Middle frontal gyrus (tissue), 1 donor: ENCODE measurements around the gene CDC27.
A peak's percentile ranks its signal among the peaks of the same experiment; 100 is the strongest.
"Not testable (repeated sequence)": the region's sequence is repeated elsewhere in the genome, so short reads cannot be mapped to it uniquely, and the experiment has no call there.

Experiments used
- DNase-seq: peaks from one replicate; pipeline ENCODE4 v3.0.0-alpha.2; 2015; ENCODE audit warnings: low spot score; ENCODE audit errors: extremely low spot score

The CDC27 gene, protein sequence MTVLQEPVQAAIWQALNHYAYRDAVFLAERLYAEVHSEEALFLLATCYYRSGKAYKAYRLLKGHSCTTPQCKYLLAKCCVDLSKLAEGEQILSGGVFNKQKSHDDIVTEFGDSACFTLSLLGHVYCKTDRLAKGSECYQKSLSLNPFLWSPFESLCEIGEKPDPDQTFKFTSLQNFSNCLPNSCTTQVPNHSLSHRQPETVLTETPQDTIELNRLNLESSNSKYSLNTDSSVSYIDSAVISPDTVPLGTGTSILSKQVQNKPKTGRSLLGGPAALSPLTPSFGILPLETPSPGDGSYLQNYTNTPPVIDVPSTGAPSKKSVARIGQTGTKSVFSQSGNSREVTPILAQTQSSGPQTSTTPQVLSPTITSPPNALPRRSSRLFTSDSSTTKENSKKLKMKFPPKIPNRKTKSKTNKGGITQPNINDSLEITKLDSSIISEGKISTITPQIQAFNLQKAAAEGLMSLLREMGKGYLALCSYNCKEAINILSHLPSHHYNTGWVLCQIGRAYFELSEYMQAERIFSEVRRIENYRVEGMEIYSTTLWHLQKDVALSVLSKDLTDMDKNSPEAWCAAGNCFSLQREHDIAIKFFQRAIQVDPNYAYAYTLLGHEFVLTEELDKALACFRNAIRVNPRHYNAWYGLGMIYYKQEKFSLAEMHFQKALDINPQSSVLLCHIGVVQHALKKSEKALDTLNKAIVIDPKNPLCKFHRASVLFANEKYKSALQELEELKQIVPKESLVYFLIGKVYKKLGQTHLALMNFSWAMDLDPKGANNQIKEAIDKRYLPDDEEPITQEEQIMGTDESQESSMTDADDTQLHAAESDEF

DNA sequence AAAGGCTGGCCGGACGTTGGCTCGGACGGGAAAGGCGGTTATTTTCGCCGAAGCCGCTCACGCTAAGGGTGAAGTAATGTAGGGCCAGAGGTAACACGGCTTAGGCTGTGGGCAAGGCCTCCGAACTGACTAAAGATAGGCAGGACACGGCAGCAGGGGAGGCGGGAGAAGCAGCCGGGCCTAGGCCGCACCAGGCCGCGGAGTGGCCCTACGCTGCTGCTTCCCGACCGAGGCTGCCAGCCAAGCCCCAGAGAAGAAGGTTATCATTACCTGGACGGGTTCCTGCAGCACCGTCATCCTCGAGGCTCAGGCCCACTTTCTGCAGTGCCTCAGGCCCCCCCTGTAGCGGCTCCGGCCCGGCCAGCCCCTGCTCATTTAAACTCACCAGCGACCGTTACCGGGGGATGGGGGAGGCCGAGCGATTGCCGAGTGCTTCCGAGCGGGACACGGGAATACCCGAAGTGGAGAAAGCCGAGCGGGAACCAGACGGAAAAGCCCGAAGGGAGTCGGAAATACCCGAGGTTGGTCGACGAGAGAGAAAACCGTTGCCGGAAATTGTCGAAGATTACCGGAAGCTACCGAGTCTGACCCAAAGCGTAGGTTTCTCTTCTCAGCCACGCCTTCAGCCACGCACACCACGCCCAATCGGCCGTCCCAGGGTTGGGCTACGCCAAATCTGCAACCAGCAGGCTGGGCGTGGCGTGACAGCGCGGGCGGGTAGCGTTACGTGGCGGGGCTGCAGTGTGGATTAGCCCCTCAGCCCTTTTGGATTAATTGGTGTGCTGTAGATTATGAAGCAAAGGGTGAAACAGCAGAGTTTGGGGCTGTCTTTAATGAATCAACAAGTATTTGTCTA is at the start of gene CDC27:
Gene CDC27, minus strand, starts transcription at position 420 of the 856 bp plus-strand sequence. Its CDS starts 123 bp downstream, at position 297.
- peak; percentile 97 for DNase-seq

DNA sequence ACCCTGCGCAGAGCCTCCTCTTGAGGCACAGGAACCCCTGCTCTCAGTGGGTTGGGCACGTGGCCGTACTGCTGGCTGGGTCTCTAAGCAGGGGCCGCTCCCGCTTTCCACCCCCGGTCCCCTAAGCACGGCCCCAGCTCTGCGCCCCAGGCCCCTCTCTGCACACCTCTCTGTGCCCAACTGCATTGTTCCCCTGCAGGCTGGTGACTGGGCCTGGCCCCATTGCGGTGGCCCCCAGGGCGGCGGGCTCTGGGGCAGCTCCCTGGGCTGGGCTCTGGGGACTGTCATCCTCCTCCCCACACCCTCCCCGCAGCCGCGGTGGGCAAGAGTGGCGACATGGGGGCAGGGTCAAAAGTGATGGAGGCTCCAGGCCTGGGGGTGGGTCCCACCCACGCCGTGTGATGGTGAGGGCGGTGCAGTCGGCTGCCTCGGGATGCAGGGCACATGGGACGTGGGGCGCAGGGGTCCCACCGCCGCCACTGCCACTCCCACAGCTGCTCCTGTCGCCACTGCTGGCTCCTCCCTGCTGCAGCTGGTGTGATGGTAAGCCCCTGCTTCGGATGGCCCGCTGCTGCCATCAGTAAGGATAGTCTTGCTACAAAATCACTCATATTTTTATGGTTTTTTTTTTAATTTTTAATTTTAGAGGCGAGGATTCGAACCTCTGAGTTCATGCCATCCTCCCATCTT is 49.4 kb upstream of the CDC27 start:
- DNase-seq = no peak

DNA sequence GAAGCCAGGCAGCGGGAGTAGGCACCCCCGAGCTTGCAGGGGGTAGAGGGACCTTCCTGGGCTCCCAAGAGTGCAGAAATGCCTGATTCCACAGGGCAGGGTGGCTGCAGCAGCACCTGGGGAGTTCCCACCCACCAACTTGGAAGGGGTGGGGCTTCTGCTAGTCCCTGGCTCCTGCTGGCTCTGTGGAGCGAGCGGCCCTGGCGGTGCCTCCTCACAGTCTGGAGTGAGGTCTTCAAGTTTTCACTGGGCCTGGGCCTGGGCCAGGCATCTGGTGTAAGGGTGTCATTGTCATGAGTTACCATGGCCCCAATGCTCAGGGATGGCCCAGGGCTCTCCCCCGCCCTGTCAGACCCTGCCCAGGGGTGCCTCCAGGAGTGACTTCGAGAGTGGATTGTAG is 48.7 kb upstream of the CDC27 start:
- DNase-seq = no peak

DNA sequence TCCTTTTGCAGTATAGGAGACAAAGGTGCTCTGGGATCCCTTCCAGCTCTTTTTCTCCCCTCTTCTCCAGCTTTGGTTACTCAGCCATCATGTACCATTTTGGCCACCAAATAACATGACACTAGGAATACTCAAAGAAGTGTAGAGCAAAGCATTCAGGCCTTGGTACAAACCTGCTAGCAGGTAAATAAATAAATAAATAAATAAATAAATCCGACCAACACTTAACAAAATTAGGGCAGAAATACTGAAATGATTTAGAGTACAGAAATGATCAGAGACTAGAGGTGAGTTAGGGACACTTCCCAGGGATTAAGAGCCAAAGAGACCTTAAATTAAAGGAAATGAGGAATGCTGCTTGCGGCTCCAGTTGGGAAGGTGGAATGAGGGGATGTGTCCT is 46.8 kb upstream of the CDC27 start:
- no peak for DNase-seq

DNA sequence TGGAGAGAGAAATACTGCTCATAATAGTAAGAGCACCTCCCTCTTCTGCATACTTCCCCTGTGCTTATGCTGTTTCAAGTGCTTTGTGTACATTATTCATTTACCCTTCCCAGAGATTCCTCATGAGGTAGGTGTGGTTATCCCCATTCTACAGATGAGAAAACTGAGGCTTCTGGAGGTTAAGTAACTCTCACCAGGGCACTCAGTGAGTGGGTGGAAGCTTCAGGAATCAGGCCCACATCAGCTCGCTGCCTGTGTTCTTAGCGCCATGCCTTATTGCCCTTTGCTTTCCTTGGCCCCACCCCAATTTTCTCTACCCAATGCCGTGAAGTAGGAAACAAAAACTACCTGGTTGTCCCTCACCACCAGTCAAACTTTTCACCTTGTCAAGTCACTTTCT is 46.4 kb upstream of the CDC27 start:
- no peak for DNase-seq

DNA sequence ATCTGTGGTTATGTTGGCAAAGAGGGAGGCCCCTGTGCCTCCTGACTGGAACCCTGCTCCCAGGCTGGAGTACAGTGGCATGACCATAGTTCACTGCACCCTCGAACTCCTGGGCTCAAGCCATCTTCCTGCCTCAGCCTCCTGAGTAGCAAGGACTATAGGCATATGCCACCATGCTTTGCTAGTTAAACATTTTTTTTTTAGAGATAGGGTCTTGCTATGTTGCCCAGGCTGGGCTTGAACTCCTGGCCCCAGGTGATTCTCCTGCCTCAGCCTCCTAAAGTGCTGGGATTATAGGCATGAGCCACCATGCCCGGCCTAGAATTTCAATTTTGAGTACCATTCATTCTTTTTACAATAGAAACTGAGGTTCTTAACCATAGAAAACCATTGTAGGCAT is 43.4 kb upstream of the CDC27 start:
- no peak for DNase-seq

DNA sequence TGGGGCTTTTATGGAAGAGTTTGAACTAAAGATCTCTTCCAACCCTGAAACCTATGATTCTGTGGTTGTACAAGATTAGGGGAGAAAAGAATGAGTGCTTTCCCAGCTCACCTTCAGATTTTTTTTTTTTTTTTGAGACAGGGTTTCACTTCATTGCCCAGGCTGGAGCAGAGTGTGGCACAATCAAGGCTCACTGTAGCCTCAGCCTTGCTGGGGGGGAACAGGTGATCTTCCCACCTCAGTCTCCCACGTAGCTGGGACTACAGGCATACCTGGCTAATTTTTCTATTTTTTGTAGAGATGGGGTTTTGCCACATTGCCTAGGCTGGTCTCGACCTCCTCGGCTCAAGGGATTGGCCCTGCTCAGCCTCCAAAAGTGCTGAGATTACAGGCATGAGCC is 42.8 kb upstream of the CDC27 start:
- DNase-seq = no peak

DNA sequence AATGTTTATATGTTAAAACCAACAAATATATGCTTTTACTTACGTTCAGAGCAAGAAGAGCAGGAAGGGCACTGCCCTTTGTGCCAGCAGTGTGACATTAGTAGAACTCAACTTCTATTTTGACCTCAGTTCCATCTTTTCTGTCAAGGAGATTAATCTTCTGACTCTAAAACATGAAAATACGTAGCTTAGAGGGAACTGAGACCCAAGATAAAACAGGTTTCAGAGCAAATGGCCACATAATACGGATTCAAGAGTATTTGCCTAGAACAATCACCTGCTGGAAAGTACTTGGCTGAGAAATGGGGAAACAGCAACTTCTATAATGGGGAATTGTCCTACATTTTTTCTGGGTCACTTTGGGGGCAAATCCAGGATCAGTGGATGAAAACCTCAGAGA is 42.2 kb upstream of the CDC27 start:
- DNase-seq = no peak

DNA sequence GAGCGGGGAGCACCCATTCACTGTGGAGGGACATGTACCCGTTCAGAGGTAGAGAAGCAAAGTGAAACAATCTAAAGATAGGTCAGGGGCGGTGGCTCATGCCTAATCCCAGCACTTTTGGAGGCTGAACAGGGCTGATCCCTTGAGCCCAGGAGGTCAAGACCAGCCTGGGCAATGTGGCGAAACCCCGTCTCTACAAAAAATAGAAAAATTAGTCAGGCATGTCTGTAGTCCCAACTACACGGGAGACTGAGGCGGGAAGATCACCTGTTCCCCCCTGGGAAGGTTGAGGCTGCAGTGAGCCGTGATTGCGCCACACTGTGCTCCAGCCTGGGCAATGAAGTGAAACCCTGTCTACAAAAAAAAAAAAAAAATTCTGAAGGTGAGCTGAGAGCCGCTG is 41.8 kb upstream of the CDC27 start:
- no peak for DNase-seq

DNA sequence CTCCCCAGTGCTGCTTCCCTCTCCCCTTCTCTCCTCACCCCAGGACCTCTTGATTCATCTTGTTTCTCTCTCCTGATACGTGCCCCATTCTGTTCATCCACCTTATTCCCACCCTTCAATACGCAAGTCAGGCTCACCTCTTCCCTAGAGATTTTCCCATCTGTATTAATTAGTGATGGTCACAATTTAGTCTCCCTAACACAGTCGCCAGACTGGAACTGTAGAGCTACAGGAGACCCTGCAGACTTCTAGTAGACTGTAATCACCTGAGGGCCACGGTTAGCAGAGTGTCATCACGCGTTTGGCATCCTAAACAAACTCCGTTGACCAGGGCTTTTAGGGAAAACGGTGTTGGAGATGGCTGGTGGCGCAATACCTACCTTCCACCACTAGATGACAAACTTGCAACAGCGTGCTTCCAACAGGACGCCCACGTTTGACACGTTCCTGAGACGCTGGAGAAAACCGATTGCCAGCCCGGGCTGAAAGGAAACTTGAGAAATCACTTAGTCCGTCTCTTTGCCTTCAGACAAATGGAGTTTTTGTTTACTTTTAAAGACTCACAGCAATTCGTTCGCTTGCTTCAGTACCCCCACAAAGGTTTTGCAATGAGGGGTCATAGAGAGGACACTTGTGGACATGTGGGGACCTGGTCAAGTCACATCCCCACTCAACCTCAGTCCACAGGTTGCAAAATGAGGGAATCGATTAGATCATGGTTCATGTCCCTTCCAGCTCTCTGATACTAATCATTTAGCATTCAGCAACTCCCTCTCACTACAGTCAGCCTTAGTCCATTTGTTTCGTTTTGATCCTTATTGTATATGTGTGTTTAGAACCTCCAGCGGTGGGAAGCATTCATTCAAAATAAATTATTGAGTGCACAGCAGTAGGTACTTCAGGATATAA is 40.7 kb upstream of the CDC27 start:
- peak; percentile 80 for DNase-seq

DNA sequence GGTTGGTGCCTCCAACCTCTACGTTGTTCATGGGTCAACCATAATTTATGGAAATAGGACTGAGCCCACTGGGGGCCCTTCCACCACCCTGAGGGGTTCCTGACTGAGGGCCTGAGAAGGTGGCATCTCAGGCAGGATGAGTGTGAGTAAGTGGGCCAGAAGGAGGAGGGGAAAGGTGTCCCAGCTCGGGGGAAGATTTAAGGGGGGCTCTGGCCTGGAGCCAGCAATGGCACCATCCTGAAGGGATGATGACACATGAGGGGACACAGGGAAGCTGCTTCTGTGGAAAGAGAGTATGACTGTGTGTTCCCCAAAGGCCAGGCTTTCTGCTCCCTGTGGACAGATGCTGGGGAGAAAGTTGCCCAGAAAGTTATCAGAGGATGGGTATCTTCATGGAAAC is 38.8 kb upstream of the CDC27 start:
- DNase-seq = no peak

DNA sequence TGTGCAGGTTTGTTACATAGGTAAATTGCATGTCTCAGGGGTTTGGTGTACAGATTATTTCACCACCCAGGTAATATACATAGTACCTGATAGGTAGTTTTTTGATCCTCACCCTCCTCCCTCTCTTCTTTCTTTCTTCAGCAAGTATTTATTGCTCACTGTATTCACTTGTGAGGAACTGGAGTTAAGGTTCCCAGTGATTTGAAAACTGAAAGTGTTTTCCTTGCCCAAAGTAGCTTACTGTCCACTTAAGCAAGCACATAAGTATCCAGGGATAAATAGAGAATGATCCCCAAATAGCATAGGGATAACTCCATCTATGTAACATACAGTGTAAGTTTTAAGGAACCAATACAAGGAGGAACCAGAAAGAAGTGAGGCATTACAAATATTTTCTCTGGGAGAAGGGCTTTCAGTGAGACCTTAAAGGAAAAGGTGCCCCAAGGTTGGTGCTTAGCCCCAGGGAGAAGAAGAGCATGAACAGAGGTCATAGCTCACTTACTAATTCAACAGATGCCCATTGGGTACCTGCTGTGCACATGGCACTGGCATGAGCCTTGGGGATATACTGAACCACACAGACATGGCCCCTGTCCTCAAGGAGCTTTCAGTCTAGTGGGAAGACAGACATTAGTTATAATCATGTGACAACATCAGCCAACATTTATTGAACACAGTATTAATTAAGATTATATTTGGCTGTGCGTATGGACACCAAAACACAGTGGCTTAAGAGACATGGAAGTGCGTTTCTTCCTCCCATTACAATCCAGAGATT is 37.0 kb upstream of the CDC27 start:
- DNase-seq = no peak

DNA sequence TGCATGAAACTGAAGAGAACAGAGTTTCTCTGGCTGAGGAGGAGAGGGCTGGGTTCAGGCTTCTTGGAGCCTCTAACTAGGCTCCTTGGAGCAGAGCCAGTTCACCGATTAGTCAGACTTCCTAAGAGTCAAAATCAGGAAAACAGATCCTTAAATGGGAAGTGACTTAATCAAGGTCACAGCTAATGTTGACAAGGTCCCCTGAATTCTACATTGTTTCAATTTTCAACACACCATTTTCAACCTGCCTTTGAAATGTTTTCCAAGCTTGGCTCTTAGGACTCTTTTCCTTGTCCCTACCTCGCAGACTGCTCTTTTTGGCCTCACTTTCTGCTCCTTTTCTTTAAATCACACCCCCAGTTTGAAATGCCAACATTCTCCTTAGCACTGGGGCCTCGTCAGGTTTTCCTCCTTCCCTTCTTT is 36.4 kb upstream of the CDC27 start:
- no peak for DNase-seq

DNA sequence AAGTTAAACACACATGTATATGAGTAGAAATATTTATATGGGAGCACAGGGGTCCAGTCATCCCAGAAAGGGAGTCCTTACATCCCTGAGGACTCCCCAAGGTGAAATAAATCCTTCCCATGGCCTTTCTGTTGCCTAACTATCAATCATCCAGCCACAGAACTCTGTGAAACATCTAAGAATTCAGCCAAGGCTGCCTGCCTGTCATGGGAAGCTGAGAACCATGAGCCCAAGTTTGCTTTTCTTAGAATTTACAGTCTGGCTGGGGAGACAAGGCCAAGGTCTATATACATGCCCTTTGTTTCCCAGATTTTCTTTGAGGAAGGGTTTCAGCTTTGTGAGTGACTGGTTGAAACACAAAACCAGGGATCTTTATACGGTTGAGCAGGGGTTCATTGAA is 35.9 kb upstream of the CDC27 start:
- no peak for DNase-seq

DNA sequence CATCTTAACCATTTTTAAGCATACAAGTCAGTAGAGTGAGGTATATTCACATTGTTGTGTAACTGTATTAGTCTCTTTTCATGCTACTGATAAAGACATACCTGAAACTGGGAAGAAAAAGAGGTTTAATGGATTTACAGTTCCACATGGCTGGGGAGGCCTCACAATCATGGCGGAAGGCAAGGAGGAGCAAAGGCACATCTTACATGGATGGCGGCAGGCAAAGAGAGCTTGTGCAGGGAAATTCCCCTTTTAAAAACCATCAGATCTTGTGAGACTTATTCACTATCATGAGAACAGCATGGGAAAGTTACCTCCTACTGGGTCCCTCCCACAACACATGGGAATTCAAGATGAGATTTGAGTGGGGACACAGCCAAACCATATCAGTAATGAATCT is 35.0 kb upstream of the CDC27 start:
- DNase-seq = not testable (repeated sequence)

DNA sequence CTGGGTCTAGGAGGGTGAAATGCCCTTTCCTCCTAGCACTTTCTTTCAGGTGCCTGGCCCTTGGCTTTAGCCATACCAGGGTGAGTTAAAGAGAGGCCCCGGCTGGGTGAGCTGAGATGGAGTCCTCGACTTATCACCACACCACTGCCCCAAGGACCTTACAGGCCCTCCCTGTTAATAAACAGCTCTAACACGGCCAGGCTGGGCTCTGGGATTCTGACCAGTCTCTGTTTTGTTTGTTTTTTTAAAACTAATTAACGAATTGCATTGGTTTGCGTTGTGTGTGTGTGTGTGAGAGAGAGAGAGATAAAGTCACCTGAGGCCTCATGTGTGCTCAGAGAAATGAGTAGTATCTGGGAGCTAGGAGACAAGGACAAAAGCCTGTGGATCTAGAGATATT is 34.4 kb upstream of the CDC27 start:
- DNase-seq = no peak

DNA sequence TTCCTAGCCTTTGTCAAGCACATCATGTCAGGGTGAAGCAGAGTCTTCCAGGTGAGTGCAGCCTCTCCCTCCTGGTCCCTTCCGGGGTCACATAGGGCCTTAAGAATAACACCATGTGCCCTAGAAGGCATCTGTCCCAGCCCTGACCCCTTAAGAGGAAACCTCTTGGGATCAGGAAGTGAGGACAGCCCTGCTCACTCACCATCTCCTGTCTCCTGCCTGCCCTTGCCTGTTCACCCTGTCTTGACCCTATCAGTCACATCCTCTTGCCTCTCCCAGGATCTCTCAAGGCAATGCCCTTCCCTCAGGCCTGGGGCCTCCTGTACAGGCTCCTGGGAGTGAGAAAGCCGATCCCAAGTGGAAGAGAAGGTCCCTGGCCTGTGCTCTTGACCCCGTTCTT is 33.9 kb upstream of the CDC27 start:
- no peak for DNase-seq

DNA sequence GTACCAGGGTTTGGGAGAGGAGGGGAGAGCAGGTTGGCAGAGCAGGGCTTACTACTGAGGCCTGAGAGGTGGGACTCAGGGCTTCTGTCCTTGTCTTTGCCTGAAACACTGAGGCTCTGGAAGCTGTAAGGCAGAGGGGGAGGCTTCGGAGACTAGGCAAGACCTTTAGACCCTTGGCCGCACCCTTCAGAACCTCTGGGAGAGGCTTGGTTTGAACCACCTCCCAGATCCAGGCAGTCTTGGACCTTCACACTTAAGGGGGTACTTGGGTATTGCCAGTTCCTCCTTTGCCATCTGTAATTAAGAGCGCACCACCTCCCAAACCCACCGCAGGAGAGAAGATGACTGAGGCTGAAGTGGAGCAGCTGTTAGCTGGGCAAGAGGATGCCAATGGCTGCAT is 33.0 kb upstream of the CDC27 start:
- DNase-seq = no peak

DNA sequence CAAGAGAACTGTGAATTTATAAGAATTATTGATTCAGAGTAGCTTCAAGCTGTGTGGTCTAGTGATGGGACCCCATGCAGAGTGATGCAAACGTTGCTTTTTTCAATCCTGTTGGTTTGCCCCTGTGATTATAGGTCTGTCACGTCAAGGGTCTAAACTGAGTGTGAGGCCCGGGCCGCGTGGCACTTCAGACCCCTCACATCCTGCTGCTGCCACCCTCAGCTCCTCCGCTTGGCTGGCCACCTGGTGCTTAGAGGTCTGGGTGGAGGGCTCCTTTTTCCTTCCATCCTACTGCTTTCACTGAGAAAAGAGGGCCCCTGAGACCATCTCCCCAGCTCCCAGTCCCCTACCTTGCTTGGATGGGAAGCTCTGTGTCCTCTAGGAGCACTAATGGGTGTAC is 32.1 kb upstream of the CDC27 start:
- no peak for DNase-seq
